T1000 (cell line): ENCODE results near the gene FMNL2.

Source experiments
- DNase-seq: peaks from one replicate; lab custom pipeline; 2025; ENCODE audit warnings: mixed read lengths; lab: John Stamatoyannopoulos, UW

FMNL2 gene

DNA sequence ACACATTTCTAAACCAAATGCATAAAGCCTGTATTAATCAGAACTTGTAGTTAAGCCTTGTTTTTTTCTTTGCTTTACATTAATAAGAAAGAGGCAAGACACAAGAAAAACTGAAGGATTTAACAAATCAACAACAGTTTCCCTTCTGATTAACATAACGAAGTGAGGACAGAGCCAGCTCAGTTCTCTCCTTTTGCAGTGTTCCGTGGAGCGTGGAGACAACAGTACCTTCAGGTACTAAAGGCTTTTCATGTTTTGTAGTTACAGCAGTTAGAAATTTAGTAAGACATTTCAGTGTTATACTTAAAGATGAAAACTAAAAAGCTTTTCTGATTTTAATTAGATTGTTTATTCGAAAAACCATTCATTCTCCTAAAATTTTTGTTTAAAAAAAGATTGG is 115.2 kb downstream of the FMNL2 start:
- DNase-seq, result no peak

DNA sequence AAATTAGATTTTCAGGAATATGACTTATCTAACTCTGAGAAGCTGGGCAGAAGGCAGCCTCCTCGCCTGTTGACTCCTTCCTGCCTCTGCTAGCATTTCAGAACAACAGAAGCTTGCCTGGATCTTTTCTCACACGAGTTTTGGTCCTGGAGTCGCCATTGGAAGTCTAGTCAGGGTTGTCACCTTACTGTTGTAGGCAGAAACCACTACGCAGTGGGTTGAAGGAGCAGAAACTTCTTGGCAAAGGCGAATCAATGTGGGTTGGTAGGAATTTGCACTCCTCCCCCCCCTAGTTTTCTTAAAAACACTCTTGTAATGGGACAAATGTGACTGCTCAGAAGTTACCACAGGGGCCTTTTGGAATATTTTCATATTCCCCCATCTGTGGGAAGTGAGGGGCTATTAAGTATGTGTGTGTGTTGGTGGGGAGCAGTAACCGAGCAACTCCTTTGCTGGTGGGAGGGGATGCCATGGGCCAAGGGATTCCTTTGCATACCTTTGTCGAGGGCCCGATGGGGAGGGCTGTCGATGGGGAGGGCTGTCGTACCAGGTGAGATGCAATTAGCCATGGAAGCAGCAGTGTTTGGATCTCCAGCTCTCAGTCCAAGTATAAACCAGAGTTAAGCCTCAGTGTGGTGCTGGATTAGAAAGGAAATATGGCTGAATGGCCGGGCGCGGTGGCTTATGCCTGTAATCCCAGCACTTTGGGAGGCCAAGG is 117.4 kb downstream of the FMNL2 start:
- no peak for DNase-seq

DNA sequence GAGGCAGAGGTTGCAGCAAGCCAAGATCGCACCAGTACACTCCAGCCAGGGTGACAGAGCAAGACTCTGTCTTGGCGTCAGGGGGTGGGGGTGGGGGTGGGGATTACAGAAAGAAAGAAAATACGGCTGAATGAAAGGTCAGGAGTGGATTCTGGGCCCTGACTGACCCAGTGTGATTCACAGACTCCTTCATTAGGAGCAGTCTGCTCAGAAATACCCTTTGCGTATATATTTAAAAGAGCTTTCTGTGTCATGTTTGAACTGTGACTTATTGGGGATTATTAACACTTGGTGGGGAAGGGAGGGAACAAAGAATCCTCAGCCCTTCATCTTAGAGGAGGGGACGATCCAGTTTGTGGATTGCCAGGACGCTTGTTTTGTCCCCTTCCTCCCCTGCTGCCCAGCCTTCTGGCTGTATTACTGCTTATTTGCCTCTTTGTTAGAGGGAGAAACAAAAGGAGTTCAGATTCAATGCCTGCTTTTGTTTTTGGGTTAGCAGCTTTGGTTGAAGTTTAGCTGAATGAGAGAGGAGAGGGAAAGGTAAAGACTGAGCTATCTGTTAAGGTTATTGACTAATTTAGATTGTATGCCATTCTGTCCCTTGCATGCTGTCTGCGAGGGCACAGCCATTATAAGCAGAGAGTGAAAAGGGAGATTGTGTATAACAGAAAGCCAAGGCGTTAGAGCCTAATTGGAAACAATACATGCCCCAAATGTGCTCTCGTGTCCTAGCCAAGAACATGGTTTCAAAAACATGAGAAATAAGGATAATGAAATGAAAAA is 118.3 kb downstream of the FMNL2 start:
- DNase-seq, result no peak

GRCh38 chr2:152454371-152454770 is 119.4 kb downstream of the FMNL2 start:
- no peak for DNase-seq

GRCh38 chr2:152454960-152455359 is 120.0 kb downstream of the FMNL2 start:
- DNase-seq, result no peak

DNA sequence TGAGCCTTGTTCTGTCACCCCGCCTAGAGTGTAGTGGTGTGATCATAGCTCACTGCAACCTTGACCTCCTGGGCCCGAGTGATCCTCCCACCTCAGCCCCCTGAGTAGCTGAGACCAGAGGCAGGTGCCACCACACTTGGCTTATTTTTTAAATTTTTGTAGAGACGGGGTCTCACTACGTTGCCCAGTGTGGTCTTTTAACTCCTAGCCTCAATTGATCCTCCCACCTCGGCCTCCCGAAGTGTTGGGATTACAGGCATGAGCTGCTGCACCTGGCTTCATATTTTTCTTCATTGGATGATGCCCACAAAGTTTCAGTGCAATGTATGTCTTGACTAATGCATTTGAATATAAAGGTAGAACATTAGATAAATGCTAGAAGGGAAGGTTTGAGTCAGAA is 120.8 kb downstream of the FMNL2 start:
- DNase-seq, result no peak

DNA sequence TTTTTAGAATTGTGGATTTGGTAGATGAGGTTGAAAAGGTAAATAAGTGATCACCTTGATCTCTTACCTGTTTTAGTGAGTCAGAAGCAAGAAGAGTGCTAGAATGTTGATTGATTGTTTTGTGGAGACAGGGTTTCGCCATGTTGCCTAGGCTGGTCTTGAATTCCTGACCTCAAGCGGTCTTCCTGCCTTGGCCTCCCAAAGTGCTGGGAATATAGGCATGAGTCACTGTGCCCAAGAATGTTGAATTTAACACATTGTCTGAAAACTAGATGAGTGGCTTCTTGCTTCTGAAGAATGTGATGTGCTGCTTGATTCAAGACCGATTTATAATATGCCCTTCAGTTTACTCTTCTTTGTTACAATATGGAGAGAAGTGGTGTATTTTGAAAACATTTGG is 121.3 kb downstream of the FMNL2 start:
- DNase-seq, result no peak

DNA sequence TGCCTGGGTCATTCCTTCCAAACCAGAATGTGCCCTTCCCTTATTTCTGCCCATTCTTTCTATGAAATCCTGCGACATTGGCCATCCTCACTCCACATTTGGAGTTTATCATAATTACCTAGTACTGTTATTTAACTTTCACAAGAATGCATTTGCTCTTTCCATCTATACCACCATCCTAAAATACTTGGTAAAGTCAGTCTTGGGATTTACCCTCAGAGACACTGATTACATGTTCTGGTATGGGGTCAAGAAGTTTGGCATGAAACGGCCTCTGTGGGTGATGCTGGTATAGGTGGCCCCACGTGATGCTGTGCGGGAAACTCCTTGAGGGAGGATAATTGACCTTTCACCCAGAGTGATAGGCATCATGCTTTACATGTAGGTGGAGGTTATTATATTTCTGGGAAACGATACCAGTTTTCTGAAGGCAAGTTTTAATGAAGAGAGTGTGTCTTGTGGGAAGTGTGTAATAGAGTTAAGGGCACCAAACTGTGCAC is 123.5 kb downstream of the FMNL2 start:
- no peak for DNase-seq

DNA sequence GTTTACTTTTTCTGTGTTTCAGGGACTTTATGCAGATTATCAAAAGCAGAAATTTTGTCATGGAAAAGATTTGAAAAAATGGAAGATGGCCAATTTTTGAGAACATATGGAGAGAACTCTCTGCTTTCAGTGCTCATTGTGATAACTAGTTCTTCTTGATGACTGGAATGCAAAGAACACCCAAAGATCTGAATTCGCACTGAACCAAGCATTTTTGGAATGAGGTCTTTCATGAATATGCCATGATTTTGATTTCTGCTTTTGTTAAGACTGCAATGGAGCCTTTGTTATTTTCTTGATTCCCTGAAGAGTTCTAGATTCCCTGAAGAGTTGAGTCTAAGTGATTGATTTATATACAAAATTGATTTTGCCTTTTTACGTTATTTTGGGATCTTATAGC is 124.1 kb downstream of the FMNL2 start:
- DNase-seq, result no peak

GRCh38 chr2:152460567-152460966 is 125.6 kb downstream of the FMNL2 start:
- no peak for DNase-seq

DNA sequence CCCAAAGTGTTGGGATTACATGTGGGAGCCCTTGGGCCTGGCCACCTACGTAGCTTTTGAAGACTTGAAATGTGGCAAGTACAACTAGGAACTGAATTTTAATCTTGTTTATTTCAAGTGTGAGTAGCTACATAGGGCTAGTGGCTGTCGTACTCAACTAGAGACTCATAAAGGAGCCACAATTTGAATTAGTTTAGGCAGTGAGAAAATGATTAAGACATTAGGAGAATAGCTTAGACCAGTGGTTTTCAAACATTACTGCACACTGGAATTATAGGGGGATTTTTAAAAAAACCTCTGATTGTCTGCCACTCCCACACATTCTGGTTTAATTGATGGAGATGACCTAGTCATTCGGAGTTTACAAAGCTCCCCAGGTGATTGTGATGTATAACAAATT is 127.1 kb downstream of the FMNL2 start:
- no peak for DNase-seq

- no peak for DNase-seq
These were observed 127.8 kb downstream of the FMNL2 start for GRCh38 chr2:152462779-152463178.

- no peak for DNase-seq
These were observed 130.0 kb downstream of the FMNL2 start for GRCh38 chr2:152464851-152465470.

GRCh38 chr2:152465541-152465940 is 130.6 kb downstream of the FMNL2 start:
- no peak for DNase-seq

DNA sequence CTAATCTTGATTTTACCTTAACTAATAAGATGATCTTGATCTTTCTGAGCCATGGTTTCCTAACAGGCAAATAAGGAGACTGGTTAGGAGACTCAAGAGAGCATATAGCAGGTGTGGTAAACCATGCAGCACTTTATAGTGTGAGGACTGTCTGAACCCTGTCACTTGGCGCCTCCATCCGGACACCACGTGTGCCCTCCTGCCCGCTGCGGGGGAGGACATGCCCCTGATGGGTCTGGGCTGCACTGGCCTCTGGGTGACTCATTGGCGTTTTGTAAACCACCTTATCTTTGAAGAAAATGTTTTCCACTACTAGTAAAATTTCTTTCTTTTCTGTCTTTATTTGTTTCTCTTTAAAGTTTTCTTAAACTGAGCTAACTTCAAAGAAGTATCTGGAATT is 131.1 kb downstream of the FMNL2 start:
- no peak for DNase-seq

DNA sequence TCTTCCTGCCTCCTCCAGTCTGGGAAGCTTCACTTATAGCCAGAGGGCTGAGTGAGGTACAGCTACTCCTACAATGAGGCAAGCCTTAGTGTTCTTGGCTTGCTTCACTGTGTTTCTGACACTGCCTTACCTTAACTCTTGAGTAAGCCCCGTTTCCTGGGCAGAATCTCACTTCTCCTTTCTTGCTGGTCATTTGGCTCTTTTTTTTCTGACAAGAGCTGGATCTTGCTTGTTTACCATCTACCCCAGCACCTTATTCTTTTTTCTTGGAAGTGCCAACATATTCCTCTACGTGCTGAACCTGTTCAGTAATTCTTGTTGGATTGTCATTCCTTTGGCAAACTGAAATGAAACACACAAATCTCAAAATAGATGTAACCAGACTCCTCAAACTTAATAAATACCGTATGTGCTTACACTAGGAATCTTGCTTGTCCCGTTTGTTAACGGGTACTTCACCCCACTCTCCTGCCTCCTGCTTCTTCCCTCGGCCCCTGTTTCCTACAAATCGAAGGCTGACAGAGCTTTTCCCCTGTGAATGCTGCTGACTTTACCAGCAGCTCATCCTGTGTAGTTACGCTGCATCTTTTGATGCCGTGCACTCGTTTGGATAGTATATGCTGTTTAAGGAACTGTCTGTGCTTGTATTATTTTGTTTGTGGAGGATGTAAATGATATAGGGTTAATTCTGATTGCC is 132.2 kb downstream of the FMNL2 start:
- no peak for DNase-seq

DNA sequence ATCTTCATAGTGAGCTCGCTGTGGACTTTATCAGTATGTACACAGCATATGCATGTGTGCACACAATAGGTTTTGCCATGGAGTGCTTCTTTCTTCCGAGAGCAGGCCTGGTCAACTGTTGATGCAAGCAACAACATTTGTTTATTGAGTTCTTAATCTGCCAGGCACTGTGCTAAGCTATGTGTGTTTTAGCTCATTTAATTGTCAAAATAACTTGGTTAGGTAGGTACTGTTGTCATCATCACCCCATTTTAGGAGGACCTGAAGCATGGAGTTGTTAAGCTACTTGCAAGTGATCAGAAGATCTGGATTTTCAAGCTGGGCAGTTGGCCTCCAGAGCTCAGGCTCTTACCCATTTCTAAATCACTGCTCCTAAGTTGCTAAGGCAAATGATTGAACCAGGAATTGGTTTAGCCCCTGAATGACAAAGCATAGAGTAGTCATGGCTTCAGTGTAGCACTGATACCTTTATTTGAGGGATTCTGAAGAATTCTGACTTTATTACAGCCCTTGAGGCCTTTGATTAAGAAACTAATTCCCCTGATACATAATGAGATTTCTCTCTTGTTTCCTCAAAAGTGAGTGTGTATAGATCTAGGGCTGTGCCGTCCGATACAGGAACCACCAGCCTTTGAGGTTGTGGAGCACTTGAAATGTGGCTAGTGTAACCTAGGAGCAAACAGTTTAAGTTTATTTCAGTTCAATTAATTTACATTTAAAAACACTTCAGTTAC is 132.9 kb downstream of the FMNL2 start:
- no peak for DNase-seq

- no peak for DNase-seq
These were observed 134.1 kb downstream of the FMNL2 start for GRCh38 chr2:152468899-152469692.

DNA sequence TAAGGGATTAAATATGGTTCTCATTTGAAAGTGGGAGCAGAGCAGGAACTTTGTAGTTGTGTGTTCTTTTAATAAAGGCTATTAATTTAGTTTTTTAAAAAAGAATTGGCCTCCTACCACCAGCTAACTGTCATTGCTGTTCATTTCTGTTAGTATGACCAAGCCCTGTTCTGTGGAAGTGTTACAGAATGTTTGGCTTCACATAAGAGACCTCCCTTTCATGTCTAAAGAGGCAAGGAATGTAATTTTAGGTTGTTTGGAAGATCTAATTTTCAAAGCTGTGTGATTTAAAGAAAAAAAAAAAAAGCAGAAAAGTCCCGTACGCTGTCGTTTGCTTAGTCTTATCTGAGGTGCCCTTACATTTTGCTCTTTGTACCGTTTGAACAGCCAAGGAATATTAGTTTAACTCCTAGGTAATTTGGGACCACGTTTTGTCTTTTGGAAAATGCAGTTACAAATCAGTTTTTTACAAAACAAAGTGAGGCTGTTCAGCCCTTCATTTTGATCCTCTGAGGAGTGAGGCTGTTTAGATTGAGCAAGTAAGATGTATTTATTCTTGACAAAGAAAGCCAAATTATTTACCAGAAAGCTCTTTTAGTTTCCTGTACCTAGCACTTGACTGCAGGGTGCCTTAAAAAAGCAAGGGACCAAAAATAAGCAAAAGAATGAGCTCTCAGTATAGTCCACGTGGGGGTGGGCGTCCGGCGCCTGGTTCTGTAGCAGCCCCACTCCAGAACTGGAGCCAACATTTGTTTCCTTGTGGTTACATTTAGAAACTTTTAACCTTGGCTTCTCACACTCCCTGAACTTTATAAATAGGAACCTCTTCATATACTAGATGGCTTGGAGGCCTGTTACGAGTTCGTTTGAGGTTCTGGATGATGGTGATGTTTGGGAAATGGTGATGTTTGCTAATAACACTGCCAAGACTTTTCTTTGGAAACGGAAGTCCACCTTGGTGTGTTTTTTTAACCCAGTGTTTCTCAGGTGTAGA is 136.2 kb downstream of the FMNL2 start:
- DNase-seq, result no peak

- no peak for DNase-seq
These were observed 137.5 kb downstream of the FMNL2 start for GRCh38 chr2:152472481-152472887.
